Measurements from ENCODE around the gene NFIC. TPM values are rescaled to one million over a fixed set of nuclear protein-coding genes. Genes with fewer than 3 reads are reported as not detected.

The NFIC gene
- total RNA-seq, 1 experiment from 2014 or later: 56.3 TPM

DNA sequence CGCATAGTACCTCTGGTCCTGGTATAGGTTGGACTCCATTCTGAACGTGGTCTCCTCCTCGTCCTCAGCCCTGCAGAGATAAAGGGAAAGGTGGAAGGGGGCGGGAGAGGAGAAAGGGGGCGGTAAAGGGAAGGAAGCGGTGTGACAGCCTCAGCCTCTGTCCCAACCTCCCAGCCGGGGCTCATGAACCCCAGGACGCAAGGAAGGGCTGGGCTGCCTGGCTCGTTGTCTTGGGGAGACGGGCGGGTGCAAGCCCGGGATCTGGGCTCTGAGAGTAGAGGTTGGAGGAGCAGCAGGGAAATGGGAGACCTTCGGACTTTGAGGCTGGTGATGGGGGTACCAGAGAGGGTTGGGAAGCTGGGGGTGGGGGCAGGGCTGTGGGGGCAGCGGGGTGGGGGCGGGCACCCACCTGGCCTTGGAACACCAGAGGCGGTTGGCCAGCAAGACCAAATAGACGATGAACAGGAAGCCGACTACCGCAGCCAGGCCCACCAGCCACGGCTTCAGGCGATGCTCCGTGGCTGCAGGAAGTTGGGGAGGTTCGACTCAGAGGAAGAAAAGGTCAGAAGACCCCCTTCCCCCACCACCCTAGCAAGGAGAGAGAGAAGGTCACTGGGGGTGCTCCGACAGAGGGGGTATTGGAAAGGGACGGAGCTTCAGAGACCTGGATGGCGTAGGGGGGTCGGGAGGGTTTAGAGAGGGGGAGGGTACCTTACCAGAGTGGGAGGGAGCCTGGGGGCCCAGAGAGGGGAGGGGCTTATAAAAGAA is 112.2 kb downstream of the NFIC start:
- intact Hi-C loops (cut with micrococcal nuclease; ENCODE audit: unreplicated experiment): no loop called here
- Mint-ChIP-seq H3K4me1 (ENCODE audit: low read depth, unreplicated experiment) (no peaks in the 10 kb centered on the region), H3K36me3 (ENCODE audit: insufficient read depth, unreplicated experiment) (peaks cover 19% of the 10 kb centered on the region), H3K27me3 (ENCODE audit: unreplicated experiment) (no peaks in the 10 kb centered on the region), H3K4me3 (ENCODE audit: low read depth, unreplicated experiment) (no peak overlapping the region), H3K9me3 (ENCODE audit: low read depth, unreplicated experiment) (no peaks in the 10 kb centered on the region), H3K27ac (ENCODE audit: unreplicated experiment) (no peak overlapping the region)
- no TSS peak for BruUV-seq (replicated peaks)
- no peak for DNase-seq
- TF ChIP-seq CTCF (IDR thresholded peaks at IDR 0.05; ENCODE audit: unreplicated experiment): no peak
- CTCF ChIA-PET: interaction anchor here (0.8 kb wide), 1 partner anchor 176 kb away, joined by 7 read pairs; no protein-coding TSS in a partner anchor

- H3K4me3 Mint-ChIP-seq (ENCODE audit: low read depth, unreplicated experiment): no peak overlapping the region
- no peaks in the 10 kb centered on the region for H3K4me1 Mint-ChIP-seq (ENCODE audit: low read depth, unreplicated experiment)
- no peak for TF ChIP-seq CTCF (IDR thresholded peaks at IDR 0.05; ENCODE audit: unreplicated experiment)
- DNase-seq: no peak
- CTCF ChIA-PET: interaction anchor here (0.6 to 0.8 kb wide), 3 partner anchors 50 to 176 kb away, joined by 3 to 7 read pairs (median 5); no protein-coding TSS in a partner anchor
- H3K36me3 Mint-ChIP-seq (ENCODE audit: insufficient read depth, unreplicated experiment): peaks cover 19% of the 10 kb centered on the region
- H3K27me3 Mint-ChIP-seq (ENCODE audit: unreplicated experiment): no peaks in the 10 kb centered on the region
- no peak overlapping the region for H3K27ac Mint-ChIP-seq (ENCODE audit: unreplicated experiment)
- H3K9me3 Mint-ChIP-seq (ENCODE audit: low read depth, unreplicated experiment): no peaks in the 10 kb centered on the region
- intact Hi-C loops (cut with micrococcal nuclease; ENCODE audit: unreplicated experiment): no loop called here
- BruUV-seq (replicated peaks): no TSS peak
Observed at GRCh38 chr19:3479177-3479833, 112.9 kb downstream of the NFIC start.

GRCh38 chr19:3479834-3480215 is 113.4 kb downstream of the NFIC start:
- H3K4me3 Mint-ChIP-seq (ENCODE audit: low read depth, unreplicated experiment): no peak overlapping the region
- DNase-seq: no peak
- H3K36me3 Mint-ChIP-seq (ENCODE audit: insufficient read depth, unreplicated experiment): peaks cover 19% of the 10 kb centered on the region
- no peaks in the 10 kb centered on the region for H3K4me1 Mint-ChIP-seq (ENCODE audit: low read depth, unreplicated experiment)
- intact Hi-C loops (cut with micrococcal nuclease; ENCODE audit: unreplicated experiment): no loop called here
- no peaks in the 10 kb centered on the region for H3K9me3 Mint-ChIP-seq (ENCODE audit: low read depth, unreplicated experiment)
- no peak overlapping the region for H3K27ac Mint-ChIP-seq (ENCODE audit: unreplicated experiment)
- CTCF ChIA-PET: interaction anchor here (0.6 to 0.8 kb wide), 3 partner anchors 50 to 177 kb away, joined by 3 to 7 read pairs (median 5); no protein-coding TSS in a partner anchor
- no peak for TF ChIP-seq CTCF (IDR thresholded peaks at IDR 0.05; ENCODE audit: unreplicated experiment)
- no TSS peak for BruUV-seq (replicated peaks)
- no peaks in the 10 kb centered on the region for H3K27me3 Mint-ChIP-seq (ENCODE audit: unreplicated experiment)

GRCh38 chr19:3480383-3481091 is 114.2 kb downstream of the NFIC start, which contains the start of gene SMIM24:
TSS of gene SMIM24 (minus strand) at chr19:3480525. CDS start at chr19:3480463, 62 bp downstream.
- Mint-ChIP-seq H3K4me1 (ENCODE audit: low read depth, unreplicated experiment) (no peaks in the 10 kb centered on the region), H3K9me3 (ENCODE audit: low read depth, unreplicated experiment) (no peaks in the 10 kb centered on the region), H3K27me3 (ENCODE audit: unreplicated experiment) (no peaks in the 10 kb centered on the region), H3K27ac (ENCODE audit: unreplicated experiment) (no peak within 1 kb of the TSS), H3K4me3 (ENCODE audit: low read depth, unreplicated experiment) (no peak within 1 kb of the TSS), H3K36me3 (ENCODE audit: insufficient read depth, unreplicated experiment) (peaks cover 19% of the 10 kb centered on the region)
- DNase-seq: peak; percentile 44
- CTCF ChIA-PET: no interaction called here
- intact Hi-C loops (cut with micrococcal nuclease; ENCODE audit: unreplicated experiment): no loop called here
- TF ChIP-seq CTCF (IDR thresholded peaks at IDR 0.05; ENCODE audit: unreplicated experiment): no peak
- no TSS peak for BruUV-seq (replicated peaks)

Measured in Calu3 (cell line).